ENCODE results near the gene ZFP62. TPM values are rescaled to one million over a fixed set of nuclear protein-coding genes. Genes with fewer than 3 reads are reported as not detected.

Gene ZFP62
- total RNA-seq, 1 experiment from 2014 or later = 30.7 TPM

DNA sequence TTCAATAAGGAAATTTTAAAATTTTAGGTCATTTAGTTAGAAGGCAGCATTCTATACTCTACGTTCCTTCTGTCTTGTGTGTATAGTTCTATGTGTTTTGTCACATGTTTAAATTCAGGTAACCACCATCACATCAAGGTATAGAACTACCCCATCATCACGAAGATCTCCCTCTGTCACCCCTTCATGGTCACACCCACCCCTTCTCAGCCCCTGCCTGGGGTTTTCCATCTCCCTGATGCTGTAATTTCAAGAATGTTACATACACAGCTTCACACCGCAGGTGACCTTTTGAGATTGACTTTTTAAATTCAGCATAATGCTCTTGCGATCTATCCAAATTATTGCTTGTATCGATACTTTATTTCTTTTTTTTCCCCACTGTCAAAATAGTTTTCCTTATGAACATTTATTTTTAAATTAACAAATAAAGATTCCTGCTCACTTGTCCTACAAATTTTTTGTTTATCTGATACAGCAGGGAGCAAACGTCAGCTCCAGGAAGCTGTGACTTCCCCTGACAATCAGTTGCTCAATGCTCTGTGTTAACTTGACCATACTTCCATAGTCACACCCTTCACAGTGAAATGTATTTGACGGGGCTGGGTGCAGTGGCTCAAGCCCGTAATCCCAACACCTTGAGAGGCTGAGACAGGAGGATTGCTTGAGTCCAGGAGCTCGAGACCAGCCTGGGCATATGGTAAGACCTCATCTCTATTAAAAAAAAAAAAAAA, 48.1 kb upstream of the ZFP62 start:
- no peak for TF ChIP-seq EZH2phosphoT487 (IDR thresholded peaks at IDR 0.05; ENCODE audit: borderline replicate concordance)
- no peak for TF ChIP-seq ZFX (IDR thresholded peaks at IDR 0.05)
- TF ChIP-seq ELF1 (IDR thresholded peaks at IDR 0.05; ENCODE audit: borderline replicate concordance, low read depth) = no peak
- no peak for TF ChIP-seq POLR2A (IDR thresholded peaks at IDR 0.05; ENCODE audit: borderline replicate concordance, extremely low read depth, insufficient read depth, insufficient read length)
- no peak for TF ChIP-seq EZH2 (IDR thresholded peaks at IDR 0.05)
- TF ChIP-seq FOSL1 (IDR thresholded peaks at IDR 0.05; ENCODE audit: low read depth) = no peak
- intact Hi-C loops (cut with micrococcal nuclease) = no loop called here
- BruUV-seq (replicated peaks) = no TSS peak
- H3K4me3 ChIP-seq (replicated peaks in 1 of 2; ENCODE audit: low read depth in 1 of 2, low read length in 2 of 2) = no peak overlapping the region
- no peaks in the 10 kb centered on the region for H3K36me3 ChIP-seq (ENCODE audit: control insufficient read depth in 1 of 2, insufficient read depth in 2 of 2, low read length in 2 of 2)
- no peak overlapping the region for H2AFZ ChIP-seq (ENCODE audit: low read depth, low read length, poor library complexity, severe bottlenecking)
- no peaks in the 10 kb centered on the region; a peak in 1 of 4 replicates for H3K9me3 ChIP-seq (ENCODE audit: control insufficient read depth in 1 of 2, insufficient read depth in 1 of 2, low read depth in 1 of 2, low read length in 2 of 2)
- no peak overlapping the region for H3K9ac ChIP-seq (ENCODE audit: low read length)
- no peaks in the 10 kb centered on the region for H4K20me1 ChIP-seq (ENCODE audit: insufficient read depth)
- no peak overlapping the region for H3K27ac ChIP-seq (ENCODE audit: low read depth, low read length)
- ChIA-PET POLR2A (no interaction called here), RAD21 (ENCODE audit: low non-redundant PET in 1 of 2, low total read pairs in 2 of 2, uncharacterized antibody in 2 of 2, unreplicated experiment in 2 of 2) (no interaction called here), CTCF (no interaction called here)
- DNase-seq (ENCODE audit: low read depth, low spot score) (no peak), ATAC-seq (no peak)
- no peak overlapping the region for H3K4me2 ChIP-seq (ENCODE audit: low read length)
- no peaks in the 10 kb centered on the region for H3K9me2 ChIP-seq (ENCODE audit: insufficient read depth)
- H3K27me3 ChIP-seq (ENCODE audit: insufficient read depth, low read length) = no peaks in the 10 kb centered on the region
- H3K4me1 ChIP-seq (ENCODE audit: control insufficient read depth in 1 of 2, insufficient read depth in 2 of 2, low read length in 2 of 2) = no peaks in the 10 kb centered on the region
- no peaks in the 10 kb centered on the region for H3K79me2 ChIP-seq (ENCODE audit: insufficient read depth, low read length)

DNA sequence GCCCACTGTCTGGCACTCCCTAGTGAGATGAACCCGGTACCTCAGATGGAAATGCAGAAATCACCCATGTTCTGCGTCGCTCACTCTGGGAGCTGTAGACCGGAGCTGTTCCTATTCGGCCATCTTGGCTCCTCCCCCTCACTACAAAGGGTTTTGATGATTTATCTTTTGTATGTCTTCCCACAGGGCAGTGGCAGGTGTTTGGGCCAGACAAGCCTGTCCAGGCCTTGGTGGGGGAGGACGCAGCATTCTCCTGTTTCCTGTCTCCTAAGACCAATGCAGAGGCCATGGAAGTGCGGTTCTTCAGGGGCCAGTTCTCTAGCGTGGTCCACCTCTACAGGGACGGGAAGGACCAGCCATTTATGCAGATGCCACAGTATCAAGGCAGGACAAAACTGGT, 47.3 kb upstream of the ZFP62 start:
- Histone ChIP-seq H3K4me2 (ENCODE audit: low read length) (no peak overlapping the region), H3K36me3 (ENCODE audit: control insufficient read depth in 1 of 2, insufficient read depth in 2 of 2, low read length in 2 of 2) (no peaks in the 10 kb centered on the region), H3K4me1 (ENCODE audit: control insufficient read depth in 1 of 2, insufficient read depth in 2 of 2, low read length in 2 of 2) (no peaks in the 10 kb centered on the region), H2AFZ (ENCODE audit: low read depth, low read length, poor library complexity, severe bottlenecking) (no peak overlapping the region), H3K27me3 (ENCODE audit: insufficient read depth, low read length) (no peaks in the 10 kb centered on the region), H4K20me1 (ENCODE audit: insufficient read depth) (no peaks in the 10 kb centered on the region), H3K9ac (ENCODE audit: low read length) (no peak overlapping the region), H3K9me2 (ENCODE audit: insufficient read depth) (no peaks in the 10 kb centered on the region), H3K79me2 (ENCODE audit: insufficient read depth, low read length) (no peaks in the 10 kb centered on the region), H3K4me3 (replicated peaks in 1 of 2; ENCODE audit: low read depth in 1 of 2, low read length in 2 of 2) (no peak overlapping the region), H3K27ac (ENCODE audit: low read depth, low read length) (no peak overlapping the region), H3K9me3 (ENCODE audit: control insufficient read depth in 1 of 2, insufficient read depth in 1 of 2, low read depth in 1 of 2, low read length in 2 of 2) (no peaks in the 10 kb centered on the region; a peak in 1 of 4 replicates)
- ChIA-PET POLR2A (no interaction called here), CTCF (no interaction called here), RAD21 (ENCODE audit: low non-redundant PET in 1 of 2, low total read pairs in 2 of 2, uncharacterized antibody in 2 of 2, unreplicated experiment in 2 of 2) (no interaction called here)
- intact Hi-C loops (cut with micrococcal nuclease) = no loop called here
- DNase-seq (ENCODE audit: low read depth, low spot score) (no peak), ATAC-seq (no peak)
- TF ChIP-seq ZFX (IDR thresholded peaks at IDR 0.05) = no peak
- TF ChIP-seq ELF1 (IDR thresholded peaks at IDR 0.05; ENCODE audit: borderline replicate concordance, low read depth) = no peak
- TF ChIP-seq SP1 (IDR thresholded peaks at IDR 0.05; ENCODE audit: low read depth) = no peak
- TF ChIP-seq EZH2phosphoT487 (IDR thresholded peaks at IDR 0.05; ENCODE audit: borderline replicate concordance) = no peak
- no TSS peak for BruUV-seq (replicated peaks)
